Heart right ventricle (tissue), 16 donors: ENCODE measurements around the gene FTO. TPM values are rescaled to one million over a fixed set of nuclear protein-coding genes. Genes with fewer than 3 reads are reported as not detected.

Experiments
- ATAC-seq, 8 donors: fragments of 200-7000 bp; cut with Tn5 transposase; one replicate each; pipeline ENCODE4 v1.9.1; 2020; ENCODE audit warnings: mild to moderate bottlenecking in 8 of 8, moderate library complexity in 8 of 8, moderate number of reproducible peaks in 1 of 8
- DNase-seq, 2 donors: peaks; one replicate each; pipeline ENCODE4 v3.0.0-alpha.2; 2020
- H3K27ac ChIP-seq, 10 donors: fragments of 200-600 bp; sonication (generic) in 2 of 10; one replicate each; pipeline versions ENCODE4 v1.5.0 to v1.8.0; 2020 to 2022; ENCODE audit warnings: mild to moderate bottlenecking in 3 of 10
- H3K27me3 ChIP-seq, 7 donors: fragments of 200-600 bp; one replicate each; pipeline ENCODE4 v1.8.0; 2021 to 2022; ENCODE audit warnings: mild to moderate bottlenecking in 2 of 7
- H3K36me3 ChIP-seq, 9 donors: fragments of 200-600 bp; sonication (generic) in 1 of 9; one replicate each; pipeline versions ENCODE4 v1.5.0 to v1.8.0; 2020 to 2022; ENCODE audit warnings: mild to moderate bottlenecking in 2 of 9
- H3K4me1 ChIP-seq, 9 donors: fragments of 200-600 bp; sonication (generic) in 1 of 9; one replicate each; pipeline versions ENCODE4 v1.5.0 to v1.8.0; 2020 to 2022; ENCODE audit warnings: mild to moderate bottlenecking in 4 of 9
- H3K4me3 ChIP-seq, 10 donors: fragments of 200-600 bp; sonication (generic) in 2 of 10; one replicate each; pipeline versions ENCODE4 v1.5.0 to v1.8.0; 2020 to 2022; ENCODE audit warnings: mild to moderate bottlenecking in 7 of 10, moderate library complexity in 2 of 10
- H3K9me3 ChIP-seq, 11 donors: fragments of 200-600 bp in 10 of 11; sonication (generic) in 2 of 11; one replicate each; pipeline versions ENCODE4 v1.5.0 to v1.8.0; 2013 to 2022; ENCODE audit warnings: mild to moderate bottlenecking in 2 of 11, control low read depth in 1 of 11, moderate library complexity in 1 of 11
- CTCF ChIP-seq, 9 donors: fragments of 200-600 bp; sonication (generic) in 2 of 9; IDR thresholded peaks; one replicate each; pipeline versions ENCODE4 v1.5.0 to v1.8.0; 2021 to 2022; ENCODE audit warnings: antibody characterized with exemption in 9 of 9, mild to moderate bottlenecking in 5 of 9, moderate library complexity in 1 of 9
- WGBS, 2 donors: extraction: QIAGEN DNeasy Blood & Tissue Kit; methylation state at CpG; one replicate each; pipeline ENCODE4 v1.1.7; 2013; ENCODE audit warnings: inconsistent platforms in 1 of 2; 5-methylcytosine and 5-hydroxymethylcytosine counted together
- intact Hi-C, 10 donors: fragments of 100-400 bp; cut with DNase I; formaldehyde crosslinking; loops; one replicate each; pipeline versions ENCODE4 v1.11.1 to v1.14.2; 2022
- polyA plus RNA-seq, 2 donors: library from polyadenylated mRNA; stranded (reverse); fragments of 200-250 nt; gene quantifications; one replicate each; pipeline ENCODE4 v1.2.3, GENCODE V29; 2013
- total RNA-seq, 10 donors: library from RNA; stranded (reverse); fragmentation: NEBNext Ultra II Directional in 3 of 10; extraction: Animal tissue kit (Norgen Biotek cat#: 25700) in 3 of 10; gene quantifications; one replicate each; pipeline versions ENCODE4 v1.2.1 to v1.2.4, GENCODE V29; 2021 to 2023
- donor health status: Arrhythmogenic right ventricular cardiomyopathy.
- donor health status: ischemic (EF 13 %, LVEDD 7.1; RV severe dilation, severe dysfunction).
- donor health status: healthy with polysubstance abuse.
- donor health status: DM: no; HTN: yes; CAD: no.
- donor health status: DM: no; HTN: no; CAD: no.
- donor health status: ischemic (EF 25% LVEDD 6.9; RV normal size, moderate dysfunction).
- donor health status: ischemic (EF 25% LVEDD 5.7; RV mildly dilated, moderate dysfunction).
- donor health status: healthy.
- donor health status: DM: yes; HTN: yes; CAD: no.
- donor health status: Ischemic cardiomyopathy.
- donor health status: ischemic (EF 35%, LVEDD 5.7; RV mildly dilated, moderate dysfunction).
- donor health status: nonischemic (EF 11% LVEDD 7.7; RV severe dilation, severe dysfunction).
- donor health status: DM: yes; HTN: yes; CAD: no.
- donor health status: PGD.
- donor health status: ischemic (EF 29% LVEDD 5.4; RV normal size, mild dysfunction).
- donor health status: nonischemic (EF 23%, LVEDD 6.1; RV moderate dilation, normal function).

Gene FTO
- total and polyA plus RNA-seq, 12 donors: 8.5 to 103 (median 90.0) TPM

GRCh38 chr16:54200161-54200534 lies 496.2 kb downstream of the FTO start:
- Histone ChIP-seq H3K36me3 (no peaks in the 10 kb centered on the region), H3K9me3 (no peaks in the 10 kb centered on the region), H3K4me1 (peaks cover 0 to 12% (median 0%) of the 10 kb centered on the region in 9 donors), H3K27ac (no peak overlapping the region), H3K27me3 (no peaks in the 10 kb centered on the region), H3K4me3 (no peak overlapping the region)
- WGBS, 2 donors: 90 to 97% methylated on average over 3 of the region's 3 CpGs
- DNase-seq: no peak
- intact Hi-C loops: loop anchor here in 1 of 10 donors (10.0 kb wide), 1 partner anchor 65 kb away; no protein-coding TSS in a partner anchor
- no peak for ATAC-seq
- no peak for TF ChIP-seq CTCF (IDR thresholded peaks at IDR 0.05)

- no peak for ATAC-seq
- no peaks in the 10 kb centered on the region for H3K36me3 ChIP-seq
- no peaks in the 10 kb centered on the region for H3K9me3 ChIP-seq
- no peak for DNase-seq
- H3K27ac ChIP-seq: no peak overlapping the region
- no peaks in the 10 kb centered on the region for H3K27me3 ChIP-seq
- 90 to 91% methylated on average over 1 of the region's 1 CpG for WGBS, 2 donors
- no peak for TF ChIP-seq CTCF (IDR thresholded peaks at IDR 0.05)
- intact Hi-C loops: loop anchor here in 1 of 10 donors (10.0 kb wide), 1 partner anchor 64 kb away; no protein-coding TSS in a partner anchor
- H3K4me3 ChIP-seq: no peak overlapping the region
- peaks cover 0 to 12% (median 0%) of the 10 kb centered on the region in 9 donors for H3K4me1 ChIP-seq
These were observed 496.8 kb downstream of the FTO start for GRCh38 chr16:54200720-54201119.

- intact Hi-C loops: loop anchor here in 1 of 10 donors (10.0 kb wide), 1 partner anchor 64 kb away; no protein-coding TSS in a partner anchor
- H3K4me3 ChIP-seq: no peak overlapping the region
- H3K9me3 ChIP-seq: no peaks in the 10 kb centered on the region
- no peak for TF ChIP-seq CTCF (IDR thresholded peaks at IDR 0.05)
- H3K4me1 ChIP-seq: peaks cover 0 to 12% (median 0%) of the 10 kb centered on the region in 9 donors
- H3K27me3 ChIP-seq: no peaks in the 10 kb centered on the region
- no peak for DNase-seq
- H3K36me3 ChIP-seq: no peaks in the 10 kb centered on the region
- H3K27ac ChIP-seq: no peak overlapping the region
- no peak for ATAC-seq
- WGBS, 2 donors: 96% methylated on average over 4 of the region's 4 CpGs
These were observed 497.2 kb downstream of the FTO start for GRCh38 chr16:54201200-54201599.

Other genes starting within 250 kb of the FTO start
- gene AKTIP, start 200.9 kb upstream of the FTO start, total RNA-seq: 100 to 1,000 TPM in 1 of 10 donors, 10 to 100 TPM in 9; 61.4 to 105 (median 75.6) TPM
- 10 to 100 TPM; 33.4 to 48.7 TPM for gene AKTIP, start 200.9 kb upstream of the FTO start, polyA plus RNA-seq
- gene RPGRIP1L, start 297 bp upstream of the FTO start, total RNA-seq: 1 to 10 TPM; 1.6 to 3.7 (median 2.4) TPM
- gene RPGRIP1L, start 297 bp upstream of the FTO start, polyA plus RNA-seq: 1 to 10 TPM in 1 of 2 donors, under 1 TPM in 1; 0.96 to 1.2 TPM